AG10803 (cell line): ENCODE measurements around the gene SMPD3.

Experiments used
- DNase-seq: peaks from one replicate; pipeline ENCODE4 v3.0.0; 2010; ENCODE audit warnings: low read depth
- H3K4me3 ChIP-seq: 2 replicates; pipeline ENCODE4 v1.5.1; 2011; ENCODE audit warnings: mild to moderate bottlenecking, low read length, control low read depth
- CTCF ChIP-seq: conservative IDR thresholded peaks from 2 replicates; pipeline ENCODE4 v1.5.1; 2011; ENCODE audit warnings: mild to moderate bottlenecking, low read length, control low read depth, inconsistent platforms

Gene SMPD3

DNA sequence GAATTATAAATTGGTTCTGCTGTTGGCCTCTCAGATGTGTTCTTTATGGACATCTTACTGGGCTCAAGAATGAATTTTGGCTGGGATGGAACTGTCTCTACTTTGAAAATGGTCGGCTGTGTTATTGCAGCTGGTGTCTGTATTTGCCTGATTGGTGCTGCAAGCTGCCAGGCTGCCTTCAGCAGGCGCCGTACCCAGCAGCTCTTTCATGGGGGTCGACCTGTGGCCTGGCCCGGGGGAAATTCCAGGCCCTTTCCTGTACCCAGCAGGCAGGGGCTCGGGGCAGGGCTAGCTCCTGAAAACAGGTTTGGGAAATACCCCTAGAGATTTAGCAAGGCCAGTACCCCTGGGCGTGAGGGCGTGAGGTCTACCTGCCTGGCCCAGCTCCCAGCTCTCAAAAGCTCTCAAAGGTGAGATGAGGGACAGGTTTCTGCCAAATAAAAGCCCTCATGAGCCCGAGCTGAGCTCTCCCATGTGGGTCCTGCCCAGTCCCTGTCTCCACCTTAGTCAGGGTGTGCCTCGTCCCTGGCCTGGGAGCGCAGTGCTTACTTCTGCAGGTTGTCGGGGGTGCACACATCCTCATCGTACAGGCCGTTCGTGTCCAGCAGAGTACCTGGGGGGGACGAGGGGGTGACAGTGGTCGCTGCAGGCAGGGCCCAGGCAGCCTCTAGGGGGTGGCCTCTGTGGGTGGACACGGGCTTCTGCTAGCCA is 85.2 kb downstream of the SMPD3 start:
- DNase-seq: no peak
- no peak overlapping the region for H3K4me3 ChIP-seq
- TF ChIP-seq CTCF: no peak

DNA sequence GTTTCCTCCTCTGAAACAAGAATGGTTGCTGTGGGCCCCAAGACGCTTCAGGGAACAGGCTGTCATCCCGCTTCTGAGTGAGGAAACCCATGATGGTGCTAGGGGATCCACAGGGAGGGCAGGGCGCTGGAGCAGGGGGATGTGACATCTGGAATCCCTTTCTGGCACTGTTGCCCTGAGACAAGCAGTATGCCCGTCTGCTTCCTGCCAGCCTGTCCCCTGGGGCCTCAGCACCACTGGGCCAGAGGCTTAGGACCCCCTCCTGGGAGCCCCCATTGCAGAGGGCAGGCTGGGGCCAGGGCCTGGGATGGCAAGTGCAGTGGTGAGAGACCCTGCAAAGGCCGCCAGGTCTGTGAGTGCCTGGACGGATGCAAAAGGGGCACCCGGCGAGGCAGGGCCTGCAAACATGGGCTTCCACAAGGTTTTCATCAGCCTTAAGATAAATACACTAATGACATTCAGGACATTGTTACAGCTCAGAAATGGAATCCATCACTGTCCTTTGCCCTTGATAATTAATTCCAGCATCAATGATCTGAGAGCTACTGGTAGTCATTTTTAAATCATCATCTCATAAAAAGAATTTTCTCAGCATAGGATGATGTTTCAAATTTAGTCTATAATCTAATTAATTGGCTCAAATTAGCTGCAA is 85.9 kb downstream of the SMPD3 start:
- H3K4me3 ChIP-seq: no peak overlapping the region
- no peak for DNase-seq
- TF ChIP-seq CTCF: no peak

- TF ChIP-seq CTCF: no peak
- no peak overlapping the region for H3K4me3 ChIP-seq
- DNase-seq: no peak
Measured at GRCh38 chr16:68361485-68361884, 86.8 kb downstream of the SMPD3 start.

- TF ChIP-seq CTCF: no peak
- H3K4me3 ChIP-seq: no peak overlapping the region
- no peak for DNase-seq
Measured at GRCh38 chr16:68360956-68361355, 87.4 kb downstream of the SMPD3 start.

DNA sequence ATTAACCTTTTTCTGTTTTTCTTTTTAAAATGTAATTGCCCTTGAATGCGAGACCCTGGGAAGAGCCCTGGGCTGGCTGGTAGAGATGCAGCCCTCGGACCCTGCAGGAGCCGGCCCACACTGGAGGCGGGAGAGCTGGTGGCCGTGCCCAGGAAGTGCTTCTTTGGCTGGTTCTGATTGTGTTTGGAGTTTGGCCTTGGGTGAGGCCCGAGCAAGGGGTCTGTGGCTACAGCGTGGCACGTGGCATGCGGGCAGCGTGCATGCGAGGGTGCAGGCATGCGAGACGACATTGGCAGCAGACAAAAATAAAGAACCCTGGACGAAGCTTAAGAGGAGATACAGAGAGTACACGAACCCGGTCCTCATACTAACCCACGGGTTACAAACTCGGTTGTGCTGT is 87.8 kb downstream of the SMPD3 start:
- no peak overlapping the region for H3K4me3 ChIP-seq
- no peak for DNase-seq
- TF ChIP-seq CTCF: no peak

DNA sequence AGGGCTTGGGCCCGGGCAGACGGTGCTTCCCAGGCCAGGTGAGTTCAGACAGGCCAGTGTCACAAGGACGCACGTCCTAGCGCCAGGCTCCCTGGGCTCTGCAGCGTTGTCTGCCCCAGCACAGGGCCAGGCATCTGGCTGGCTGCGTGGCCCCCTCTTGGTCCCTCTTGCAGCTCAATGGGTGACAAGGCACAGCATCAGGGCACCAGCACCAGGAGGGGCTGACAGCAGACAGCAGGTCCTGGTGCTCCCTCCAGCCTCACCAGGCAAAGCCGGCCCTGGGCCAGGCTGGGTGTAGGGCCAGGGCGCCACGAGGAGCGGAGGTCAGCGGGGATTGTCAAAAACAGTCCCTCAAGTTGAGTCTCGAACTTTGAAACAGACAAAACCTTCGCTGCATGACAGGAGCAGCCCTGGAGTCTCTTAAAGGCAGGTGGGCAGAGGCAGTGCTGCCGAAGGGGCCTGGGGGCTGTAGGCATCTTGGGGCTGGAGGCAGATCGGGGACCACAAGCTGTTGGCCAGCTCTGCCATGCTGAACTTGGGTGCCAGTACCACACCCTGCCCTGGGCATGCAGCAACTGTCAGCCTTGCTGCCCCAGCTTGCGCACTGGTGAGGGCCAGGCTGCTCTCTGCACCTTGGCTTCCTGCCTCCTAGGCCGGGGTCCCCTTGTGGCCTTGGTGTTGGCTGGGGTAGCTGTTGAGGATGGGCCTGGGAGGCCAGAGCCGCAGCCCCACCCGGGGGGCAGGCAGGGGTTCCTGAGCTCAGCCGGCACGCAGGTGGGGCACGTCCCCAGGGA is 88.7 kb downstream of the SMPD3 start:
- TF ChIP-seq CTCF: no peak
- no peak overlapping the region for H3K4me3 ChIP-seq

More for the DNA sequence above, 88.7 kb downstream of the SMPD3 start:
- DNase-seq: no peak
